Neural progenitor cell (in vitro differentiated cells): ENCODE results near the gene ADCY5.

Source experiments
- CTCF ChIP-seq: fragments of 200-600 bp; sonication (generic); IDR thresholded peaks from 2 replicates; pipeline ENCODE4 v1.5.1; 2017; ENCODE audit warnings: antibody characterized with exemption, mild to moderate bottlenecking
- EZH2phosphoT487 ChIP-seq: fragments of 200-600 bp; sonication (generic); IDR thresholded peaks from 2 replicates; pipeline ENCODE4 v1.6.1; 2017; ENCODE audit warnings: antibody characterized with exemption

GRCh38 chr3:123320221-123320620, 128.7 kb downstream of the ADCY5 start:
- TF ChIP-seq EZH2phosphoT487 (no peak), CTCF (no peak)
